Measurements from ENCODE around the gene ZNF227. TPM values are rescaled to one million over a fixed set of nuclear protein-coding genes. Genes with fewer than 3 reads are reported as not detected.

Gene ZNF227
- total RNA-seq = 18.6 and 18.9 TPM in 2 replicates

DNA sequence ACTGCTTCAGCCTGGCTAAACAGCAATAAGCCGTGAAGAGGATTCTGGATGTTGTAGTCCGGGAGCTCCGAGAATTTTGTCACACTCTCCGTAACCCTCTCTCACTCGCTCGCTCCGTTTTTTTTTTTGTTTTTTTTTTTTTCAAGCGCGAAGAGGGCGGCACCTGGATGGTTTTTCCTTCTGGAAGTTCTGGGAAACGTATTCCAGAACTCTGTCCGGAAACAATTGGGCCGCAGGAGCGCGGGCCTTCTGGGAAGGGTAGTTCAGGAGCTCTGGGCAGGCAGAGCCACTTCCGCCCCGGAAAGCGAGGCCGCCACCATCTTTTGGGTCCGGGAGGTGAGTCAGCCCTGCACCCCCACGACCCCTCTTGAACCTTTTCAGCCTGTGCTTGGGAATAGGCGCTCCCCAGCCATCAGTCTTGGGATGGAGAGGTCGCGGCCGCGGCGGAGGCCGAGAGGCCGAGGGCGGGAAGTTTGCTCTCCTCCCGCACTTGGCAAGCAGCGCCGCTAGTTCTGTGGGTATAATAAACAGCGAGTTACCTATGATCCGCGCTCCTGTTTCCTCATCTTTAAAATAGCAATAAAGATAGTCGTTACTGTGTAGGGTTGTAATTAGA is at the start of gene ZNF227:
Gene ZNF227 (plus strand): TSS at position 283 of the 616 bp plus-strand sequence. CDS start 5,261 bp downstream, outside the sequence.

DNA sequence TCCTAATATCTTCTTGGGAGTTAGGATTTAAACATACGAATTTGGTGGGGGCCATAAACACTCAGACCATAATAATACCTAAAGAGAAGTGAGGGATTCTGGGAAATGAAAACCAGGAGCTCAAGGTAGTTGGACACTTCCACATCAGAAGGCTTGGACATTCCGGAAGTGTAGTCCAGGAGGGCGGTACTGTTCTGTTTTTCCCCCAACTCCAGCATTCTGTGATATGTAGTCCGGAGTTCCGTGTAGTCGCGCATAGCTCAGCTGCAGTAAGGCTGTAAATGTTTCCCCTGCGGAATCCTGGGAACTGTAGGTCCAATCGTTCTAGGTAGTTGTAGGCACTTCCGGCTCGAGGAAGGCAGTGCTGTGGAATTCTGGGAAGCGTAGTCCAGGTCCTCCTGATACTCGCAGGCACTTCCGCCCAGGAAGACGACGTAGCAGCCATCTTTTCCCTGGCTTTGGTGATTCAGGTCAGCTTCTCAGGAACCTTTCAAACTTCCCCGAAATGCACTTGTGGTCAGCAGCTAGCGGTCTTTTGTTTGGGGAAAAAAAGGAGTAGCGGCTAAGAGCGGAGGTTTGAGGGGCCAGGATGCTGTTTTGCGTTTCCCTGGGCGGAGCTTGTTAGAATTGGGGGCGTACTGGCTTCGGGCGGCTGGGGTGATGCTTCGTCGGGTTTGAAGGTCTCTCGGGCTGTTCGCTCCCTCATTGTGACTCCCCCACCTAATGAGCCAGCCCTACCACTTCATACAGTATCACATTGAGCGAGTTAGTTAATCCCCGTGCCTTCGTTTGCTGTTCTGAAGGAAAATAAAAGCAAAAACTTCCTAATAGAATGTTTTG is 47.4 kb upstream of the ZNF227 start, which contains the start of gene ZNF226:
Gene ZNF226 (plus strand): TSS at position 428 of the 840 bp plus-strand sequence. CDS start 4,981 bp downstream, outside the sequence.

Other genes starting within 250 kb of the ZNF227 start
- gene ZNF155, start 228.3 kb upstream of the ZNF227 start, total RNA-seq = 4.9 and 7.8 TPM in 2 replicates
- 4.6 and 4.7 TPM in 2 replicates for gene ZNF230, start 209.6 kb upstream of the ZNF227 start, total RNA-seq
- 7.0 and 8.0 TPM in 2 replicates for gene ZNF222, start 187.2 kb upstream of the ZNF227 start, total RNA-seq
- gene ZNF223, start 160.5 kb upstream of the ZNF227 start, total RNA-seq = 4.1 TPM in 2 replicates
- 2.7 and 3.2 TPM in 2 replicates for gene ZNF284, start 140.4 kb upstream of the ZNF227 start, total RNA-seq
- 22.9 and 28.2 TPM in 2 replicates for gene ZNF224, start 118.2 kb upstream of the ZNF227 start, total RNA-seq
- gene ZNF225, start 99.1 kb upstream of the ZNF227 start, total RNA-seq = 7.5 and 8.0 TPM in 2 replicates
- gene ZNF234, start 71.0 kb upstream of the ZNF227 start, total RNA-seq = 9.0 and 12.6 TPM in 2 replicates
- gene ZNF226, start 47.4 kb upstream of the ZNF227 start, total RNA-seq = 21.1 and 22.9 TPM in 2 replicates
- gene ZNF233, start 47.4 kb downstream of the ZNF227 start, total RNA-seq = 0.83 and 1.7 TPM in 2 replicates
- 2.3 and 2.6 TPM in 2 replicates for gene ZNF235, start 92.5 kb downstream of the ZNF227 start, total RNA-seq
- 6.8 and 8.6 TPM in 2 replicates for gene ZNF112, start 144.1 kb downstream of the ZNF227 start, total RNA-seq
- gene ZNF285, start 189.1 kb downstream of the ZNF227 start, total RNA-seq = 2.0 and 2.4 TPM in 2 replicates
- 12.2 and 13.5 TPM in 2 replicates for gene ZNF229, start 235.9 kb downstream of the ZNF227 start, total RNA-seq